ENCODE results near the gene ASCC1. TPM values are rescaled to one million over a fixed set of nuclear protein-coding genes. Genes with fewer than 3 reads are reported as not detected.

ASCC1 gene
- total and polyA plus RNA-seq, 2 experiments from 2014 or later = 25.2 to 30.0 TPM

- DNase-seq = no peak
- Histone ChIP-seq H4K20me1 (ENCODE audit: insufficient read depth) (no peaks in the 10 kb centered on the region), H3K27me3 (replicated peaks; ENCODE audit: insufficient read depth) (peaks cover 34% of the 10 kb centered on the region), H3K4me3 (no peak overlapping the region), H3K79me2 (ENCODE audit: insufficient read depth) (no peaks in the 10 kb centered on the region), H3K27ac (no peak overlapping the region), H2AFZ (no peak overlapping the region), H3K9ac (no peak overlapping the region), H3K4me2 (ENCODE audit: unreplicated experiment) (no peak overlapping the region), H3F3A (ENCODE audit: insufficient read depth) (no peaks in the 10 kb centered on the region), H3K36me3 (ENCODE audit: low read depth) (no peaks in the 10 kb centered on the region), H3K9me3 (ENCODE audit: low read depth) (no peaks in the 10 kb centered on the region), H3K9me2 (ENCODE audit: insufficient read depth) (no peaks in the 10 kb centered on the region), H3K4me1 (ENCODE audit: insufficient read depth) (0 out of 2 replicates have a peak, but pooled peaks cover 5% of the 10 kb centered on the region)
- no peak for TF ChIP-seq EZH2phosphoT487 (IDR thresholded peaks at IDR 0.05; ENCODE audit: insufficient read depth, low read depth)
- in situ Hi-C loops (cut with MboI) = no loop called here
- WGBS, 2 experiments (ENCODE audit: low coverage in 1 of 2, low lambda C conversion rate in 2 of 2, missing lambda C conversion rate in 2 of 2) = 90 to 91% methylated on average over 16 of the region's 16 CpGs
Observed at GRCh38 chr10:72083790-72084459, 132.2 kb downstream of the ASCC1 start.

GRCh38 chr10:72082856-72083789 is 133.0 kb downstream of the ASCC1 start:
- Histone ChIP-seq H3K79me2 (ENCODE audit: insufficient read depth) (no peaks in the 10 kb centered on the region), H3K9me3 (ENCODE audit: low read depth) (no peaks in the 10 kb centered on the region), H3K4me2 (ENCODE audit: unreplicated experiment) (no peak overlapping the region), H3K36me3 (ENCODE audit: low read depth) (no peaks in the 10 kb centered on the region), H3K9me2 (ENCODE audit: insufficient read depth) (no peaks in the 10 kb centered on the region), H3K4me1 (ENCODE audit: insufficient read depth) (0 out of 2 replicates have a peak, but pooled peaks cover 2% of the 10 kb centered on the region), H3K9ac (no peak overlapping the region), H3K27me3 (replicated peaks; ENCODE audit: insufficient read depth) (peaks cover 26% of the 10 kb centered on the region), H3K27ac (no peak overlapping the region), H2AFZ (no peak overlapping the region), H3F3A (ENCODE audit: insufficient read depth) (no peaks in the 10 kb centered on the region), H4K20me1 (ENCODE audit: insufficient read depth) (no peaks in the 10 kb centered on the region), H3K4me3 (no peak overlapping the region)
- WGBS, 2 experiments (ENCODE audit: low coverage in 1 of 2, low lambda C conversion rate in 2 of 2, missing lambda C conversion rate in 2 of 2) = 90 to 98% methylated on average over 6 of the region's 6 CpGs
- in situ Hi-C loops (cut with MboI) = no loop called here
- no peak for TF ChIP-seq EZH2 (IDR thresholded peaks at IDR 0.05; ENCODE audit: insufficient read depth, poor library complexity, severe bottlenecking)
- no peak for DNase-seq

GRCh38 chr10:72081772-72082590 is 134.1 kb downstream of the ASCC1 start:
- Histone ChIP-seq H3K4me2 (ENCODE audit: unreplicated experiment) (no peak overlapping the region), H3K36me3 (ENCODE audit: low read depth) (no peaks in the 10 kb centered on the region), H3K27me3 (replicated peaks; ENCODE audit: insufficient read depth) (peaks cover 16% of the 10 kb centered on the region), H3K27ac (no peak overlapping the region), H3K9me3 (ENCODE audit: low read depth) (no peaks in the 10 kb centered on the region), H4K20me1 (ENCODE audit: insufficient read depth) (no peaks in the 10 kb centered on the region), H3K4me3 (no peak overlapping the region), H3K9ac (no peak overlapping the region), H3K9me2 (ENCODE audit: insufficient read depth) (no peaks in the 10 kb centered on the region), H2AFZ (no peak overlapping the region), H3K79me2 (ENCODE audit: insufficient read depth) (no peaks in the 10 kb centered on the region), H3F3A (ENCODE audit: insufficient read depth) (no peaks in the 10 kb centered on the region), H3K4me1 (ENCODE audit: insufficient read depth) (no peaks in the 10 kb centered on the region)
- in situ Hi-C loops (cut with MboI) = no loop called here
- no peak for TF ChIP-seq EZH2phosphoT487 (IDR thresholded peaks at IDR 0.05; ENCODE audit: insufficient read depth, low read depth)
- no peak for TF ChIP-seq EZH2 (IDR thresholded peaks at IDR 0.05; ENCODE audit: insufficient read depth, poor library complexity, severe bottlenecking)
- WGBS, 2 experiments (ENCODE audit: low coverage in 1 of 2, low lambda C conversion rate in 2 of 2, missing lambda C conversion rate in 2 of 2) = 67 to 71% methylated on average over 14 of the region's 14 CpGs
- no peak for DNase-seq

- H3K27ac ChIP-seq = no peak overlapping the region
- no peak overlapping the region for H2AFZ ChIP-seq
- no peaks in the 10 kb centered on the region for H3K9me3 ChIP-seq (ENCODE audit: low read depth)
- H3K4me1 ChIP-seq (ENCODE audit: insufficient read depth) = no peaks in the 10 kb centered on the region
- WGBS, 2 experiments (ENCODE audit: low coverage in 1 of 2, low lambda C conversion rate in 2 of 2, missing lambda C conversion rate in 2 of 2) = 81% methylated on average over 9 of the region's 9 CpGs
- H3K27me3 ChIP-seq (replicated peaks; ENCODE audit: insufficient read depth) = peaks cover 15% of the 10 kb centered on the region; the same call in 1 of the 2 replicates
- in situ Hi-C loops (cut with MboI) = no loop called here
- H3F3A ChIP-seq (ENCODE audit: insufficient read depth) = no peaks in the 10 kb centered on the region
- no peak overlapping the region for H3K4me2 ChIP-seq (ENCODE audit: unreplicated experiment)
- H3K9me2 ChIP-seq (ENCODE audit: insufficient read depth) = no peaks in the 10 kb centered on the region
- H3K79me2 ChIP-seq (ENCODE audit: insufficient read depth) = no peaks in the 10 kb centered on the region
- H3K9ac ChIP-seq = no peak overlapping the region
- H4K20me1 ChIP-seq (ENCODE audit: insufficient read depth) = no peaks in the 10 kb centered on the region
- no peak for DNase-seq
- no peak for TF ChIP-seq EZH2 (IDR thresholded peaks at IDR 0.05; ENCODE audit: insufficient read depth, poor library complexity, severe bottlenecking)
- no peak for TF ChIP-seq EZH2phosphoT487 (IDR thresholded peaks at IDR 0.05; ENCODE audit: insufficient read depth, low read depth)
- H3K4me3 ChIP-seq = no peak overlapping the region
- H3K36me3 ChIP-seq (ENCODE audit: low read depth) = no peaks in the 10 kb centered on the region
Observed at GRCh38 chr10:72081210-72081609, 134.9 kb downstream of the ASCC1 start.

All from GM23248 (cell line).